Activated naive CD8-positive, alpha-beta T cell treated with anti-CD3 and anti-CD28 coated beads for 36 hours (primary cell): ENCODE measurements around the gene PDCD5. TPM values are rescaled to one million over a fixed set of nuclear protein-coding genes. Genes with fewer than 3 reads are reported as not detected.
"Not testable (repeated sequence)": the region's sequence is repeated elsewhere in the genome, so short reads cannot be mapped to it uniquely, and the experiment has no call there.

Experiments used
- DNase-seq: peaks from one replicate; pipeline ENCODE4 v3.0.0; 2021
- H3K27ac Mint-ChIP-seq: one replicate; pipeline ENCODE4 v1.8.0; 2022; ENCODE audit warnings: mild to moderate bottlenecking, moderate library complexity, mixed read lengths
- H3K27me3 Mint-ChIP-seq: one replicate; pipeline ENCODE4 v1.8.0; 2022; ENCODE audit warnings: mild to moderate bottlenecking, mixed read lengths
- H3K36me3 Mint-ChIP-seq: one replicate; pipeline ENCODE4 v1.8.0; 2021; ENCODE audit warnings: mild to moderate bottlenecking, mixed read lengths
- H3K4me1 Mint-ChIP-seq: one replicate; pipeline ENCODE4 v1.8.0; 2021; ENCODE audit warnings: mixed read lengths
- H3K4me3 Mint-ChIP-seq: one replicate; pipeline ENCODE4 v1.8.0; 2022; ENCODE audit warnings: mild to moderate bottlenecking, moderate library complexity, mixed read lengths
- H3K9me3 Mint-ChIP-seq: one replicate; pipeline ENCODE4 v1.8.0; 2022; ENCODE audit warnings: mixed read lengths
- total RNA-seq, 2 experiments: library from RNA; stranded (reverse); gene quantifications; one replicate each; pipeline ENCODE4 v1.2.3, GENCODE V29; 2021

The PDCD5 gene
- total RNA-seq, 2 experiments from 2014 or later = 243 to 264 TPM

- Mint-ChIP-seq H3K27me3 (peaks cover 22% of the 10 kb centered on the region), H3K36me3 (no peaks in the 10 kb centered on the region), H3K4me1 (peaks cover 2% of the 10 kb centered on the region), H3K27ac (no peak overlapping the region), H3K9me3 (no peaks in the 10 kb centered on the region), H3K4me3 (no peak overlapping the region)
- no peak for DNase-seq
These were observed 13.5 kb upstream of the PDCD5 start for GRCh38 chr19:32567486-32567885.

- peaks cover 9% of the 10 kb centered on the region for H3K4me1 Mint-ChIP-seq
- H3K4me3 Mint-ChIP-seq = no peak overlapping the region
- peak; percentile 41 for DNase-seq
- H3K9me3 Mint-ChIP-seq = no peaks in the 10 kb centered on the region
- H3K27me3 Mint-ChIP-seq = peaks cover 30% of the 10 kb centered on the region
- no peaks in the 10 kb centered on the region for H3K36me3 Mint-ChIP-seq
- H3K27ac Mint-ChIP-seq = no peak overlapping the region
These were observed 10.8 kb upstream of the PDCD5 start for GRCh38 chr19:32570081-32570785.

DNA sequence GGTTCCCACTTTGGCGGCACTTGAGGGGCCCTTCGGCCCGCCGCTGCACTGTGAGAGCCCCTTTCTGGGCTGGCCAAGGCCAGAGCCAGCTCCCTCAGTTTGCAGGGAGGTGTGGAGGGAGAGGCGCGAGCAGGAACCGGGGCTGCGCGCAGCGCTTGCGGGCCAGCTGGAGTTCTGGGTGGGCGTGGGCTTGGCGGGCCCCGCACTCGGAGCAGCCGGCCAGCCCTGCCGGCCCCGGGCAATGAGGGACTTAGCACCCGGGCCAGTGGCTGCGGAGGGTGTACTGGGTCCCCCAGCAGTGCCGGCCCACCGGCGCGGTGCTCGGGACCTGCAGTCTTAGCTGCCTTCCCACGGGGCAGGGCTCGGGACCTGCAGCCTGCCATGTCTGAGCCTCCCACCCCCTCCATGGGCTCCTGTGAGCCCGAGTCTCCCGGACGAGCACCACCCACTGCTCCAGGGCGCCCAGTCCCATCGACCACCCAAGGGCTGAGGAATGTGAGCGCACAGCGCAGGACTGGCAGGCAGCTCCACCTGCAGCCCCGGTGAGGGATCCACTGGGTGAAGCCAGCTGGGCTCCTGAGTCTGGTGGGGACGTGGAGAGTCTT, 9.4 kb upstream of the PDCD5 start:
- not testable (repeated sequence) for DNase-seq, H3K4me3 Mint-ChIP-seq, H3K36me3 Mint-ChIP-seq, H3K27ac Mint-ChIP-seq, H3K9me3 Mint-ChIP-seq, H3K4me1 Mint-ChIP-seq
- peaks cover 30% of the 10 kb centered on the region for H3K27me3 Mint-ChIP-seq

- DNase-seq, H3K9me3 Mint-ChIP-seq, H3K4me1 Mint-ChIP-seq, H3K36me3 Mint-ChIP-seq: not testable (repeated sequence)
- peaks cover 31% of the 10 kb centered on the region for H3K27me3 Mint-ChIP-seq
- H3K4me3 Mint-ChIP-seq = peak overlapping the region; percentile 72
- peak overlapping the region; percentile 8 for H3K27ac Mint-ChIP-seq
These were observed 8.1 kb upstream of the PDCD5 start for GRCh38 chr19:32572700-32573491.

DNA sequence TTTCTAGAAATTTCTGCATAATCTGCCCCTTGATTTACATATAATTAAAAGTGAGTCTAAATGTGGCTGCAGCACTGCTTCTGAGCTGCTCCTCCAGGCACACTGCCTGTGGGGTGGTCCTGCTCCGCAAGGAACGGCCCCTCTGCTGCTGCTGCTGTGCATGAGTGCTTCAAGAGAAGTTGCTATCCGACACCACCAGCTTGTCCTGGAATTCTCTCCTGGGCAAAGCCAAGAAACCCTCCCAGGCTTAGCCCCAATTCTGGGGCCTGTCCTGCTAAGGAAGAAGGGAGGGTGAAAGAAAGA, 7.5 kb upstream of the PDCD5 start:
- no peak for DNase-seq
- Mint-ChIP-seq H3K4me3 (peak overlapping the region; percentile 22), H3K27ac (no peak overlapping the region), H3K4me1 (peaks cover 9% of the 10 kb centered on the region), H3K9me3 (no peaks in the 10 kb centered on the region), H3K27me3 (peaks cover 26% of the 10 kb centered on the region), H3K36me3 (no peaks in the 10 kb centered on the region)

GRCh38 chr19:32576790-32577189, 4.2 kb upstream of the PDCD5 start:
- H3K36me3 Mint-ChIP-seq = peaks cover 2% of the 10 kb centered on the region
- no peak for DNase-seq
- no peak overlapping the region for H3K27ac Mint-ChIP-seq
- peaks cover 11% of the 10 kb centered on the region for H3K4me1 Mint-ChIP-seq
- H3K9me3 Mint-ChIP-seq = no peaks in the 10 kb centered on the region
- H3K27me3 Mint-ChIP-seq = peaks cover 11% of the 10 kb centered on the region
- no peak overlapping the region for H3K4me3 Mint-ChIP-seq

GRCh38 chr19:32580353-32580900, 563 bp upstream of the PDCD5 start:
- Mint-ChIP-seq H3K4me3 (peak overlapping the region; percentile 89), H3K9me3 (no peaks in the 10 kb centered on the region), H3K36me3 (peaks cover 34% of the 10 kb centered on the region), H3K27me3 (peaks cover 3% of the 10 kb centered on the region), H3K4me1 (peaks cover 24% of the 10 kb centered on the region), H3K27ac (peak overlapping the region; percentile 81)
- DNase-seq = no peak

GRCh38 chr19:32581705-32582179, 752 bp downstream of the PDCD5 start:
- Mint-ChIP-seq H3K4me3 (peak overlapping the region; percentile 90), H3K9me3 (no peaks in the 10 kb centered on the region), H3K4me1 (peaks cover 37% of the 10 kb centered on the region), H3K36me3 (peaks cover 47% of the 10 kb centered on the region), H3K27ac (peak overlapping the region; percentile 84), H3K27me3 (peaks cover 3% of the 10 kb centered on the region)
- peak; percentile 8 for DNase-seq

DNA sequence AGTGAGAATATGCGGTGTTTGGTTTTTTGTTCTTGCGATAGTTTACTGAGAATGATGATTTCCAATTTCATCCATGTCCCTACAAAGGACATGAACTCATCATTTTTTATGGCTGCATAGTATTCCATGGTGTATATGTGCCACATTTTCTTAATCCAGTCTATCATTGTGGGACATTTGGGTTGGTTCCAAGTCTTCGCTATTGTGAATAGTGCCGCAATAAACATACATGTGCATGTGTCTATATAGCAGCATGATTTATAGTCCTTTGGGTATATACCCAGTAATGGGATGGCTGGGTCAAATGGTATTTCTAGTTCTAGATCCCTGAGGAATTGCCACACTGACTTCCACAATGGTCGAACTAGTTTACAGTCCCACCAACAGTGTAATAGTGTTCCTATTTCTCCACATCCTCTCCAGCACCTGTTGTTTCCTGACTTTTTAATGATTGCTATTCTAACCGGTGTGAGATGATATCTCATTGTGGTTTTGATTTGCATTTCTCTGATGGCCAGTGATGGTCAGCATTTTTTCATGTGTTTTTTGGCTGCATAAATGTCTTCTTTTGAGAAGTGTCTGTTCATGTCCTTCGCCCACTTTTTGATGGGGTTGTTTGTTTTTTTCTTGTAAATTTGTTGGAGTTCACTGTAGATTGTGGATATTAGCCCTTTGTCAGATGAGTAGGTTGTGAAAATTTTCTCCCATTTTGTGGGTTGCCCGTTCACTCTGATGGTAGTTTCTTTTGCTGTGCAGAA, 6.9 kb downstream of the PDCD5 start:
- H3K9me3 Mint-ChIP-seq, DNase-seq, H3K4me3 Mint-ChIP-seq, H3K27ac Mint-ChIP-seq, H3K27me3 Mint-ChIP-seq: not testable (repeated sequence)
- peaks cover 77% of the 10 kb centered on the region for H3K36me3 Mint-ChIP-seq
- peaks cover 29% of the 10 kb centered on the region for H3K4me1 Mint-ChIP-seq

DNA sequence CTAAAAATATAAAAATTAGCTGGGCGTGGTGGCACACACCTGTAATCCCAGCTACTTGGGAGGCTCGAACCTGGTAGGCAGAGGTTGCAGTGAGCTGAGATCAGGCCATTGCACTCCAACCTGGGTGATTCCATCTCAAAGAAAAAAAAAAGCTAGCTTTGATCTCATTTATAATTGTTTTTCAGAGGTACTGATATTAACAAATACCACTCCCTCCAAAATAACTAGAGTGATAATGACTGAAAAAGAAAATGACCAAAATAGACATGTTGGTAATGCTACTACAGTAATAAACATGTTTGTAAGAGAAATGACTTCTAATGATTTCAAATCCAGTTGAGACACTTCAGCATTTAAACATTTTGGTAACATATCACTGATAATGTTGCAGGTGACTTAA, 13.0 kb downstream of the PDCD5 start:
- Mint-ChIP-seq H3K27me3 (no peaks in the 10 kb centered on the region), H3K4me3 (no peak overlapping the region), H3K9me3 (peaks cover 2% of the 10 kb centered on the region), H3K27ac (no peak overlapping the region), H3K4me1 (peaks cover 6% of the 10 kb centered on the region), H3K36me3 (peaks cover 40% of the 10 kb centered on the region)
- DNase-seq = no peak

- peaks cover 37% of the 10 kb centered on the region for H3K36me3 Mint-ChIP-seq
- no peak overlapping the region for H3K27ac Mint-ChIP-seq
- no peak for DNase-seq
- peaks cover 12% of the 10 kb centered on the region for H3K4me1 Mint-ChIP-seq
- H3K4me3 Mint-ChIP-seq = no peak overlapping the region
- H3K9me3 Mint-ChIP-seq = peaks cover 2% of the 10 kb centered on the region
- H3K27me3 Mint-ChIP-seq = no peaks in the 10 kb centered on the region
These were observed 14.5 kb downstream of the PDCD5 start for GRCh38 chr19:32595491-32595890.

GRCh38 chr19:32598022-32598421, 17.0 kb downstream of the PDCD5 start:
- no peak overlapping the region for H3K4me3 Mint-ChIP-seq
- peaks cover 9% of the 10 kb centered on the region for H3K4me1 Mint-ChIP-seq
- H3K27me3 Mint-ChIP-seq = no peaks in the 10 kb centered on the region
- no peak for DNase-seq
- no peak overlapping the region for H3K27ac Mint-ChIP-seq
- H3K36me3 Mint-ChIP-seq = peaks cover 22% of the 10 kb centered on the region
- no peaks in the 10 kb centered on the region for H3K9me3 Mint-ChIP-seq

DNA sequence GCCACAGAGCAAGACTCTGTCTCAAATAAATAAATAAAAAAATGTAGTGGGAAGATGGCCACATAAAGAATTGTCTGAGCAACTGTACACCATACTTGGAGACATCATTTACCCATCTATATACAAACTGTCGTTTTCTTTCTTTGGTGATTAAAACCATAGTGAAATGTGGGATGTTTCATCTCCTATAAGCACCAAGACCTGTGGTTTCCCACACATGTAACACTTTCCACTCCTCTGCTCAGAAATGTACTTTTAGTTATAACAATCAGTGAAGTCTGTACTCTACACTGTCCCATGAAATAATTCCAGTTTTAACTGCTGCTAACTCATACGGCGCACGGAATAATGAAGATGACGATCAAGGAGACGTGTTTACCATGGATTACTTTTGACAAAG, 18.3 kb downstream of the PDCD5 start:
- H3K4me1 Mint-ChIP-seq = peaks cover 9% of the 10 kb centered on the region
- H3K9me3 Mint-ChIP-seq = no peaks in the 10 kb centered on the region
- peaks cover 13% of the 10 kb centered on the region for H3K36me3 Mint-ChIP-seq
- peak overlapping the region; percentile 63 for H3K27ac Mint-ChIP-seq
- no peaks in the 10 kb centered on the region for H3K27me3 Mint-ChIP-seq
- DNase-seq = no peak
- no peak overlapping the region for H3K4me3 Mint-ChIP-seq

- DNase-seq = peak; percentile 16
- H3K27me3 Mint-ChIP-seq = no peaks in the 10 kb centered on the region
- peak overlapping the region; percentile 63 for H3K27ac Mint-ChIP-seq
- H3K9me3 Mint-ChIP-seq = no peaks in the 10 kb centered on the region
- peaks cover 10% of the 10 kb centered on the region for H3K36me3 Mint-ChIP-seq
- peaks cover 9% of the 10 kb centered on the region for H3K4me1 Mint-ChIP-seq
- H3K4me3 Mint-ChIP-seq = no peak overlapping the region
These were observed 18.8 kb downstream of the PDCD5 start for GRCh38 chr19:32599736-32600157.

- H3K27ac Mint-ChIP-seq = no peak overlapping the region
- H3K4me3 Mint-ChIP-seq = no peak overlapping the region
- H3K4me1 Mint-ChIP-seq = peaks cover 7% of the 10 kb centered on the region
- no peaks in the 10 kb centered on the region for H3K27me3 Mint-ChIP-seq
- no peak for DNase-seq
- H3K9me3 Mint-ChIP-seq = no peaks in the 10 kb centered on the region
- peaks cover 7% of the 10 kb centered on the region for H3K36me3 Mint-ChIP-seq
These were observed 23.0 kb downstream of the PDCD5 start for GRCh38 chr19:32603961-32604360.
